Gastrocnemius medialis (tissue), 4 donors: ENCODE measurements around the gene INS. TPM values are rescaled to one million over a fixed set of nuclear protein-coding genes. Genes with fewer than 3 reads are reported as not detected.

Experiments
- ATAC-seq, 2 donors: fragments of 150-250 bp; one replicate each; pipeline ENCODE4 v1.9.1; 2016
- DNase-seq, 2 donors: peaks; one replicate each; pipeline ENCODE4 v3.0.0-alpha.2; 2019
- H3K27ac ChIP-seq, 4 donors: fragments of 200-600 bp; sonication (generic); 1 replicate in 1 of 4; 2 replicates in 3 of 4; pipeline ENCODE4 v1.5.1; 2016 to 2018; ENCODE audit warnings: mild to moderate bottlenecking in 2 of 4, moderate library complexity in 1 of 4
- H3K27me3 ChIP-seq, 3 donors: fragments of 200-600 bp; sonication (generic) in 2 of 3; 1 replicate in 1 of 3; 2 replicates in 2 of 3; pipeline versions ENCODE4 v1.5.1 to v1.6.0; 2016 to 2019; ENCODE audit warnings: mild to moderate bottlenecking in 1 of 3, moderate library complexity in 1 of 3
- H3K36me3 ChIP-seq, 2 donors: fragments of 200-600 bp; sonication (generic) in 1 of 2; one replicate each; pipeline ENCODE4 v1.5.1; 2017 to 2018
- H3K4me1 ChIP-seq, 2 donors: fragments of 200-600 bp; sonication (generic) in 1 of 2; one replicate each; pipeline ENCODE4 v1.5.1; 2016 to 2017; ENCODE audit warnings: mild to moderate bottlenecking in 2 of 2
- H3K4me3 ChIP-seq, 4 donors: fragments of 200-600 bp; sonication (generic) in 3 of 4; 1 replicate in 1 of 4; 2 replicates in 3 of 4; pipeline ENCODE4 v1.5.1; 2016 to 2019; ENCODE audit warnings: mild to moderate bottlenecking in 2 of 4
- H3K9me3 ChIP-seq, 3 donors: fragments of 200-600 bp; sonication (generic) in 2 of 3; 1 replicate in 1 of 3; 2 replicates in 2 of 3; pipeline ENCODE4 v1.5.1; 2016 to 2019
- POLR2A ChIP-seq, 2 donors: fragments of 450-650 bp; IDR thresholded peaks; one replicate each; pipeline ENCODE4 v1.6.1; 2017; ENCODE audit warnings: antibody characterized with exemption in 2 of 2, mild to moderate bottlenecking in 2 of 2, moderate library complexity in 2 of 2
- in situ Hi-C, 4 donors: fragments of 200-750 bp; cut with MboI; loops; one replicate each; pipeline versions ENCODE4 v1.15.0 to v1.8.0; 2017; ENCODE audit warnings: low sequenced_read_pairs in 4 of 4
- intact Hi-C: fragments of 100-400 bp; cut with DNase I; formaldehyde crosslinking; loops from one replicate; pipeline ENCODE4 v1.15.1; 2023; ENCODE audit warnings: low total_unique reads
- total RNA-seq, 4 donors: library from RNA; depleted of rRNA; stranded (reverse); fragments of >200 nt; gene quantifications; one replicate each; pipeline versions ENCODE4 v1.1.0 to v1.2.3, GENCODE V29; 2016
- TF ChIP-seq, protein P1 (sequence below), 5 experiments: fragments of 450-650 bp in 3 of 5; fragments of 200-600 bp in 2 of 5; sonication (generic) in 2 of 5; IDR thresholded peaks in 4 of 5; conservative IDR thresholded peaks in 1 of 5; 1 replicate in 4 of 5; 2 replicates in 1 of 5; pipeline ENCODE4 v1.5.1; 2016 to 2019; ENCODE audit warnings: antibody characterized with exemption in 5 of 5, mild to moderate bottlenecking in 3 of 5, moderate library complexity in 3 of 5

Gene INS
- total RNA-seq, 4 donors from 2014 or later: not detected

GRCh38 chr11:2138068-2138430 is 23.0 kb downstream of the INS start:
- no peaks in the 10 kb centered on the region for H3K9me3 ChIP-seq
- DNase-seq: no peak
- peaks cover 0 to 9% of the 10 kb centered on the region in 2 donors for H3K4me1 ChIP-seq
- no peaks in the 10 kb centered on the region for H3K36me3 ChIP-seq
- intact Hi-C loops: no loop called here
- peak overlapping the region; percentile 47 to 50 (median 48) for H3K4me3 ChIP-seq
- in situ Hi-C loops: loop anchor here in 1 of 4 donors (25.0 kb wide), 1 partner anchor 101 kb away; no protein-coding TSS in a partner anchor
- H3K27me3 ChIP-seq: peaks cover 46 to 69% (median 64%) of the 10 kb centered on the region in 3 donors
- H3K27ac ChIP-seq: peak overlapping the region; percentile 55 to 68 (median 66)
- no peak for ATAC-seq
- no peak for TF ChIP-seq POLR2A (IDR thresholded peaks at IDR 0.05)

- Histone ChIP-seq H3K27ac (peak overlapping the region; percentile 55 to 68 (median 66)), H3K9me3 (no peaks in the 10 kb centered on the region), H3K27me3 (peaks cover 45 to 63% (median 61%) of the 10 kb centered on the region in 3 donors), H3K36me3 (no peaks in the 10 kb centered on the region), H3K4me3 (peak overlapping the region; percentile 47 to 50 (median 48)), H3K4me1 (peaks cover 0 to 9% of the 10 kb centered on the region in 2 donors)
- ATAC-seq: peak; percentile 47 to 56
- DNase-seq: peak; percentile 31 to 41
- in situ Hi-C loops (loop anchor here in 1 of 4 donors (25.0 kb wide), 1 partner anchor 100 kb away; no protein-coding TSS in a partner anchor), intact Hi-C loops (no loop called here)
- peak; percentile 23 to 56 for TF ChIP-seq POLR2A (IDR thresholded peaks at IDR 0.05)
- TF ChIP-seq, protein P1, sequence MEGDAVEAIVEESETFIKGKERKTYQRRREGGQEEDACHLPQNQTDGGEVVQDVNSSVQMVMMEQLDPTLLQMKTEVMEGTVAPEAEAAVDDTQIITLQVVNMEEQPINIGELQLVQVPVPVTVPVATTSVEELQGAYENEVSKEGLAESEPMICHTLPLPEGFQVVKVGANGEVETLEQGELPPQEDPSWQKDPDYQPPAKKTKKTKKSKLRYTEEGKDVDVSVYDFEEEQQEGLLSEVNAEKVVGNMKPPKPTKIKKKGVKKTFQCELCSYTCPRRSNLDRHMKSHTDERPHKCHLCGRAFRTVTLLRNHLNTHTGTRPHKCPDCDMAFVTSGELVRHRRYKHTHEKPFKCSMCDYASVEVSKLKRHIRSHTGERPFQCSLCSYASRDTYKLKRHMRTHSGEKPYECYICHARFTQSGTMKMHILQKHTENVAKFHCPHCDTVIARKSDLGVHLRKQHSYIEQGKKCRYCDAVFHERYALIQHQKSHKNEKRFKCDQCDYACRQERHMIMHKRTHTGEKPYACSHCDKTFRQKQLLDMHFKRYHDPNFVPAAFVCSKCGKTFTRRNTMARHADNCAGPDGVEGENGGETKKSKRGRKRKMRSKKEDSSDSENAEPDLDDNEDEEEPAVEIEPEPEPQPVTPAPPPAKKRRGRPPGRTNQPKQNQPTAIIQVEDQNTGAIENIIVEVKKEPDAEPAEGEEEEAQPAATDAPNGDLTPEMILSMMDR (IDR thresholded peaks at IDR 0.05 in 4 of 5, conservative IDR thresholded peaks at IDR 0.05 in 1 of 5): no peak
Measured at GRCh38 chr11:2137202-2138067, 23.6 kb downstream of the INS start.

- Histone ChIP-seq H3K27ac (no peak overlapping the region), H3K4me1 (peaks cover 0 to 9% of the 10 kb centered on the region in 2 donors), H3K36me3 (no peaks in the 10 kb centered on the region), H3K27me3 (peaks cover 45 to 58% (median 56%) of the 10 kb centered on the region in 3 donors), H3K4me3 (peak overlapping the region in 3 of 4 donors; percentile 13 to 50 (median 47)), H3K9me3 (no peaks in the 10 kb centered on the region)
- in situ Hi-C loops: loop anchor here in 1 of 4 donors (25.0 kb wide), 1 partner anchor 100 kb away; no protein-coding TSS in a partner anchor
- no peak for DNase-seq
- intact Hi-C loops: no loop called here
- TF ChIP-seq POLR2A (IDR thresholded peaks at IDR 0.05): no peak
- TF ChIP-seq, protein P1 (IDR thresholded peaks at IDR 0.05 in 4 of 5, conservative IDR thresholded peaks at IDR 0.05 in 1 of 5): no peak
- ATAC-seq: no peak
Measured at GRCh38 chr11:2136952-2137201, 24.1 kb downstream of the INS start.

DNA sequence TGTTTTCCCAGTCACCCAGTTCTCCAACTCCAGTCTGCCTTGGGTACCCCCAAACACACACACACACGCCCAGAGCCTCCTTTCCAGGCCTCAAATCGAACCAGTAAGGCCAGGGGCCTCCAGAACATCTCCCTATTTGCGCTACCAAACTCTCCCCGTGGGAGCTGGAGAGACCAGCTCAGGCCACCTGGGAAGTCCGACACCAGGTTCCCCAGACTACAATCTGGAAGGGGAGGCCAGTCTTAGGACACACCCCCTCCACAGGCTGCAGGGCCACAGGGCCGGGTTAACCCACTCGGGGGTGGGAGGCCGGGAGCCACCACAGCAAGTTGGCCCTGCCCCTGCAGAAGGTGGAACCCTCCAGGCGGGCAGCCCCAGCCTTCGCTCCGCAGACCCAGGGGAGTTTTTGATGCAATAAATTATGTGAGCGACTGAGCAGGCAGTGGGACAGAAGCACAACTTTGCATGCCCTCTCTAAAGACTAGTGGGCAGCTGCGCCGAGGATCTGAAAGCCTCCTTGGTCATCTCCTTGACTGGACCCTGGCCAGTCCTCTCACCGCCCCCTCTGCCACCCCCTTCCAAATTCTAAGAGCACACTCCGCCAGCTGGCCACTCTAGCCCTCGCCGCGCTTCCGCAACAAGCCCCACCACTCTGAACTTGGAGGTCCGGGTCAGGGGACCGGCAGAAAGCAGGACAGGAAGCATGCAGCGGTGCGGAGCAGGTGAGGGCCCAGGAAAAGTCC is 24.6 kb downstream of the INS start:
- H3K9me3 ChIP-seq: no peaks in the 10 kb centered on the region
- H3K4me3 ChIP-seq: peak overlapping the region in 3 of 4 donors; percentile 13 to 50 (median 47)
- intact Hi-C loops: no loop called here
- TF ChIP-seq POLR2A (IDR thresholded peaks at IDR 0.05): no peak
- TF ChIP-seq, protein P1 (IDR thresholded peaks at IDR 0.05 in 4 of 5, conservative IDR thresholded peaks at IDR 0.05 in 1 of 5): no peak
- H3K27ac ChIP-seq: no peak overlapping the region
- no peaks in the 10 kb centered on the region for H3K36me3 ChIP-seq
- DNase-seq (no peak), ATAC-seq (no peak)
- peaks cover 44 to 53% (median 51%) of the 10 kb centered on the region in 3 donors for H3K27me3 ChIP-seq
- peaks cover 0 to 9% of the 10 kb centered on the region in 2 donors for H3K4me1 ChIP-seq
- in situ Hi-C loops: loop anchor here in 1 of 4 donors (25.0 kb wide), 1 partner anchor 99 kb away; no protein-coding TSS in a partner anchor
